Liver (tissue), 9 donors: ENCODE results near the gene SMYD3. TPM values are rescaled to one million over a fixed set of nuclear protein-coding genes. Genes with fewer than 3 reads are reported as not detected.

Experiments
- DNase-seq: peaks from one replicate; pipeline ENCODE4 v3.0.0-alpha.2; 2017; ENCODE audit warnings: low spot score
- H3K27ac ChIP-seq, 2 donors: one replicate each; pipeline ENCODE4 v1.7.0; 2013; ENCODE audit warnings: inconsistent platforms in 2 of 2, low read length in 2 of 2, control low read depth in 1 of 2, low read depth in 1 of 2, mild to moderate bottlenecking in 1 of 2
- H3K27me3 ChIP-seq, 4 donors: one replicate each; pipeline versions ENCODE4 v1.6.1 to v1.7.0; 2013; ENCODE audit warnings: low read length in 3 of 4, inconsistent platforms in 1 of 4, mild to moderate bottlenecking in 1 of 4, moderate library complexity in 1 of 4; ENCODE audit not compliant: control insufficient read depth in 4 of 4, insufficient read depth in 4 of 4
- H3K36me3 ChIP-seq, 4 donors: one replicate each; pipeline versions ENCODE4 v1.6.1 to v1.7.0; 2013; ENCODE audit warnings: low read length in 3 of 4, mild to moderate bottlenecking in 3 of 4, low read depth in 1 of 4, moderate library complexity in 1 of 4; ENCODE audit not compliant: control insufficient read depth in 4 of 4, insufficient read depth in 3 of 4
- H3K4me1 ChIP-seq, 4 donors: one replicate each; pipeline versions ENCODE4 v1.6.1 to v1.7.0; 2013; ENCODE audit warnings: low read length in 3 of 4, mild to moderate bottlenecking in 3 of 4, moderate library complexity in 1 of 4; ENCODE audit not compliant: control insufficient read depth in 4 of 4, insufficient read depth in 4 of 4
- H3K4me3 ChIP-seq, 3 donors: one replicate each; pipeline versions ENCODE4 v1.6.1 to v1.7.0; 2013; ENCODE audit warnings: low read length in 3 of 3, control low read depth in 1 of 3, low read depth in 1 of 3, mild to moderate bottlenecking in 1 of 3
- H3K9ac ChIP-seq, 2 donors: one replicate each; pipeline ENCODE4 v1.7.0; 2013; ENCODE audit warnings: low read length in 2 of 2, mild to moderate bottlenecking in 2 of 2, moderate library complexity in 2 of 2, control low read depth in 1 of 2, low read depth in 1 of 2
- H3K9me3 ChIP-seq, 4 donors: one replicate each; pipeline versions ENCODE4 v1.6.1 to v1.7.0; 2013; ENCODE audit warnings: low read length in 3 of 4; ENCODE audit not compliant: control insufficient read depth in 4 of 4
- EGR1 ChIP-seq, 2 donors: IDR thresholded peaks; 2 replicates each; pipeline ENCODE4 v1.6.1; 2016 to 2018; ENCODE audit warnings: antibody characterized with exemption in 2 of 2, low read depth in 2 of 2
- FOXA1 ChIP-seq: IDR thresholded peaks from 2 replicates; pipeline ENCODE4 v1.6.1; 2016; ENCODE audit warnings: antibody characterized with exemption
- FOXA2 ChIP-seq: IDR thresholded peaks from 2 replicates; pipeline ENCODE4 v1.6.1; 2016; ENCODE audit warnings: antibody characterized with exemption
- GABPA ChIP-seq, 2 donors: IDR thresholded peaks in 1 of 2; conservative IDR thresholded peaks in 1 of 2; 2 replicates each; pipeline ENCODE4 v1.6.1; 2016; ENCODE audit warnings: antibody characterized with exemption in 2 of 2, mild to moderate bottlenecking in 1 of 2, moderate library complexity in 1 of 2
- HNF4A ChIP-seq, 2 donors: conservative IDR thresholded peaks; 2 replicates each; pipeline ENCODE4 v1.6.1; 2016; ENCODE audit warnings: antibody characterized with exemption in 2 of 2, mild to moderate bottlenecking in 2 of 2
- HNF4G ChIP-seq: IDR thresholded peaks from 2 replicates; pipeline ENCODE4 v1.6.1; 2016; ENCODE audit warnings: antibody characterized with exemption
- JUND ChIP-seq, 2 donors: IDR thresholded peaks; 2 replicates each; pipeline ENCODE4 v1.6.1; 2016; ENCODE audit warnings: antibody characterized with exemption in 2 of 2
- NR2F2 ChIP-seq: IDR thresholded peaks from 2 replicates; pipeline ENCODE4 v1.6.1; 2016; ENCODE audit warnings: antibody characterized with exemption
- RAD21 ChIP-seq, 2 donors: IDR thresholded peaks; 2 replicates each; pipeline ENCODE4 v1.6.1; 2016; ENCODE audit warnings: antibody characterized with exemption in 2 of 2, mild to moderate bottlenecking in 2 of 2
- RXRA ChIP-seq, 2 donors: IDR thresholded peaks; 2 replicates each; pipeline ENCODE4 v1.6.1; 2017 to 2018; ENCODE audit warnings: antibody characterized with exemption in 2 of 2, mild to moderate bottlenecking in 1 of 2
- SP1 ChIP-seq: IDR thresholded peaks from 2 replicates; pipeline ENCODE4 v1.6.1; 2018; ENCODE audit warnings: antibody characterized with exemption, mild to moderate bottlenecking
- TAF1 ChIP-seq: conservative IDR thresholded peaks from 2 replicates; pipeline ENCODE4 v1.6.1; 2016; ENCODE audit warnings: antibody characterized with exemption, mild to moderate bottlenecking
- YY1 ChIP-seq: IDR thresholded peaks from 2 replicates; pipeline ENCODE4 v1.6.1; 2016; ENCODE audit warnings: antibody characterized with exemption, mild to moderate bottlenecking
- WGBS: extraction: QIAGEN DNeasy Blood & Tissue Kit; methylation state at CpG from one replicate; pipeline ENCODE4 v1.1.7; 2013; 5-methylcytosine and 5-hydroxymethylcytosine counted together
- polyA plus RNA-seq, 2 donors: library from polyadenylated mRNA; stranded (reverse) in 1 of 2; unstranded in 1 of 2; fragments of 200-250 nt in 1 of 2; fragments of >200 nt in 1 of 2; fragmentation: Nextera tagmentation in 1 of 2; extraction: Ambion mirVana in 1 of 2; gene quantifications; one replicate each; pipeline versions ENCODE4 v1.2.1 to v1.2.3, GENCODE V29; 2013 to 2015
- total RNA-seq, 2 donors: library from RNA; depleted of rRNA; stranded (reverse); fragments of >200 nt; gene quantifications; one replicate each; pipeline ENCODE4 v1.2.3, GENCODE V29; 2014
- TF ChIP-seq, protein P1 (sequence below): IDR thresholded peaks from 2 replicates; pipeline ENCODE4 v1.6.1; 2016; ENCODE audit warnings: antibody characterized with exemption
- TF ChIP-seq, protein P2 (sequence below): IDR thresholded peaks from 2 replicates; pipeline ENCODE4 v1.6.1; 2016; ENCODE audit warnings: antibody characterized with exemption, mild to moderate bottlenecking
- TF ChIP-seq, protein P3 (sequence below): IDR thresholded peaks from 2 replicates; pipeline ENCODE4 v1.6.1; 2016; ENCODE audit warnings: antibody characterized with exemption
- donor health status: healthy.
- donor health status: healthy.
- donor health status: healthy.
- donor health status: healthy.
- donor health status: healthy.

SMYD3 gene
- total and polyA plus RNA-seq, 4 donors, result 3.1 to 9.1 (median 8.0) TPM

DNA sequence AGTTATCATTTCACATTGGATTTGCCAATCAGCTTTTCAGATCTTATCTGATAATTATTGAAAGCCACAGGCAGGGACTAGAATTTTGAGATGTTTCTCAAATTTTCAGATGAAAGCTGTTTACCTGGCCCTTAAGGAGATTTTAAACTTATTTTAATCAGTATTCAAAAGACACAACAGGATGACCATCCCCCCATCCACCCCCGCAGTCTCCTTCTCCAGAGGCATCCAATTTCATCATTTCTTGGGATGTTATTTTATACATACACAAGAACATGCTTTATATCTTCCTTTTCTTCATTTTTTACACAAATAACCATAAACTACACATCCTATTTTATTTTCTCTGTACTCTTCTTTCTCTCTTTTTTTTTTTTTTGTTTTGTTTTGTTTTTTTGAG is 470.9 kb downstream of the SMYD3 start:
- Histone ChIP-seq H3K4me3 (no peak overlapping the region), H3K27ac (no peak overlapping the region)
- 96% methylated on average over 1 of the region's 1 CpG for WGBS

DNA sequence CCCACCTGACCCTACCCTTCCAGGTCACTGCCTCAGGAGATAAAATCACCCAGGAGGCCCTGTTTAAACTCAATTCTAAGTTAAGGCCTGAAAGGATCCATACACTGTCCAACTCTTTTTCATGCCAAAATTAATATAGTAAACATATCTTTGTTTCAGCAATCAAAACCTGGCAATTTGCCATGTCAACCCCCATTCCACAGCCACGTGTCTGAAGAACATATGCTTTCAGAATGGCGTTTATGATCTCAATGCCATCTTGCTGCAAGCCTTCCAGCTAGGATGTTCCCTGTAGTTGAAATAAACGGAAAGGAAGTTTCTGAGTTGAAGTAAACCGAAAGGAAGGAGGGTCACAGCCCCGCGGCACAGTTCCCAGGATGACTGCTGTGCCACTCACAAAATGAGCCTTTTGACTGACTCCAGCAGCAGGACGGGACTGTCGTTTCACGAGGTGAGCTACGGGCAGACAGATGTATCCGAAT is 472.0 kb downstream of the SMYD3 start:
- H3K36me3 ChIP-seq, result no peaks in the 10 kb centered on the region
- H3K4me3 ChIP-seq, result no peak overlapping the region
- TF ChIP-seq HNF4A (conservative IDR thresholded peaks at IDR 0.05), result no peak
- no peak for TF ChIP-seq HNF4G
- TF ChIP-seq NR2F2, result peak; percentile 35
- TF ChIP-seq, protein P1, sequence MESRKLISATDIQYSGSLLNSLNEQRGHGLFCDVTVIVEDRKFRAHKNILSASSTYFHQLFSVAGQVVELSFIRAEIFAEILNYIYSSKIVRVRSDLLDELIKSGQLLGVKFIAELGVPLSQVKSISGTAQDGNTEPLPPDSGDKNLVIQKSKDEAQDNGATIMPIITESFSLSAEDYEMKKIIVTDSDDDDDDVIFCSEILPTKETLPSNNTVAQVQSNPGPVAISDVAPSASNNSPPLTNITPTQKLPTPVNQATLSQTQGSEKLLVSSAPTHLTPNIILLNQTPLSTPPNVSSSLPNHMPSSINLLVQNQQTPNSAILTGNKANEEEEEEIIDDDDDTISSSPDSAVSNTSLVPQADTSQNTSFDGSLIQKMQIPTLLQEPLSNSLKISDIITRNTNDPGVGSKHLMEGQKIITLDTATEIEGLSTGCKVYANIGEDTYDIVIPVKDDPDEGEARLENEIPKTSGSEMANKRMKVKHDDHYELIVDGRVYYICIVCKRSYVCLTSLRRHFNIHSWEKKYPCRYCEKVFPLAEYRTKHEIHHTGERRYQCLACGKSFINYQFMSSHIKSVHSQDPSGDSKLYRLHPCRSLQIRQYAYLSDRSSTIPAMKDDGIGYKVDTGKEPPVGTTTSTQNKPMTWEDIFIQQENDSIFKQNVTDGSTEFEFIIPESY, result no peak
- no peak for TF ChIP-seq RXRA (IDR thresholded peaks at IDR 0.05)
- no peak for TF ChIP-seq EGR1 (IDR thresholded peaks at IDR 0.05; ENCODE audit: low read depth in 2 of 2)
- TF ChIP-seq, protein P2, sequence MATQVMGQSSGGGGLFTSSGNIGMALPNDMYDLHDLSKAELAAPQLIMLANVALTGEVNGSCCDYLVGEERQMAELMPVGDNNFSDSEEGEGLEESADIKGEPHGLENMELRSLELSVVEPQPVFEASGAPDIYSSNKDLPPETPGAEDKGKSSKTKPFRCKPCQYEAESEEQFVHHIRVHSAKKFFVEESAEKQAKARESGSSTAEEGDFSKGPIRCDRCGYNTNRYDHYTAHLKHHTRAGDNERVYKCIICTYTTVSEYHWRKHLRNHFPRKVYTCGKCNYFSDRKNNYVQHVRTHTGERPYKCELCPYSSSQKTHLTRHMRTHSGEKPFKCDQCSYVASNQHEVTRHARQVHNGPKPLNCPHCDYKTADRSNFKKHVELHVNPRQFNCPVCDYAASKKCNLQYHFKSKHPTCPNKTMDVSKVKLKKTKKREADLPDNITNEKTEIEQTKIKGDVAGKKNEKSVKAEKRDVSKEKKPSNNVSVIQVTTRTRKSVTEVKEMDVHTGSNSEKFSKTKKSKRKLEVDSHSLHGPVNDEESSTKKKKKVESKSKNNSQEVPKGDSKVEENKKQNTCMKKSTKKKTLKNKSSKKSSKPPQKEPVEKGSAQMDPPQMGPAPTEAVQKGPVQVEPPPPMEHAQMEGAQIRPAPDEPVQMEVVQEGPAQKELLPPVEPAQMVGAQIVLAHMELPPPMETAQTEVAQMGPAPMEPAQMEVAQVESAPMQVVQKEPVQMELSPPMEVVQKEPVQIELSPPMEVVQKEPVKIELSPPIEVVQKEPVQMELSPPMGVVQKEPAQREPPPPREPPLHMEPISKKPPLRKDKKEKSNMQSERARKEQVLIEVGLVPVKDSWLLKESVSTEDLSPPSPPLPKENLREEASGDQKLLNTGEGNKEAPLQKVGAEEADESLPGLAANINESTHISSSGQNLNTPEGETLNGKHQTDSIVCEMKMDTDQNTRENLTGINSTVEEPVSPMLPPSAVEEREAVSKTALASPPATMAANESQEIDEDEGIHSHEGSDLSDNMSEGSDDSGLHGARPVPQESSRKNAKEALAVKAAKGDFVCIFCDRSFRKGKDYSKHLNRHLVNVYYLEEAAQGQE, result no peak
- no peak for TF ChIP-seq JUND (IDR thresholded peaks at IDR 0.05)
- TF ChIP-seq GABPA (IDR thresholded peaks at IDR 0.05 in 1 of 2, conservative IDR thresholded peaks at IDR 0.05 in 1 of 2), result no peak
- H3K9me3 ChIP-seq, result no peaks in the 10 kb centered on the region
- no peak overlapping the region for H3K9ac ChIP-seq
- H3K27me3 ChIP-seq, result no peaks in the 10 kb centered on the region
- no peak overlapping the region for H3K27ac ChIP-seq
- DNase-seq, result no peak
- 78% methylated on average over 11 of the region's 11 CpGs for WGBS
- no peaks in the 10 kb centered on the region for H3K4me1 ChIP-seq

More for the DNA sequence above, 470.9 kb downstream of the SMYD3 start:
- no peak for DNase-seq
- no peaks in the 10 kb centered on the region for H3K9me3 ChIP-seq
- H3K9ac ChIP-seq, result no peak overlapping the region
- no peaks in the 10 kb centered on the region for H3K36me3 ChIP-seq
- TF ChIP-seq, protein P3, sequence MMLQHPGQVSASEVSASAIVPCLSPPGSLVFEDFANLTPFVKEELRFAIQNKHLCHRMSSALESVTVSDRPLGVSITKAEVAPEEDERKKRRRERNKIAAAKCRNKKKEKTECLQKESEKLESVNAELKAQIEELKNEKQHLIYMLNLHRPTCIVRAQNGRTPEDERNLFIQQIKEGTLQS, result no peak
- TF ChIP-seq GABPA (IDR thresholded peaks at IDR 0.05 in 1 of 2, conservative IDR thresholded peaks at IDR 0.05 in 1 of 2) (no peak), FOXA2 (no peak), FOXA1 (no peak), RAD21 (IDR thresholded peaks at IDR 0.05) (no peak), TAF1 (no peak)
- H3K27me3 ChIP-seq, result no peaks in the 10 kb centered on the region
- no peaks in the 10 kb centered on the region for H3K4me1 ChIP-seq

DNA sequence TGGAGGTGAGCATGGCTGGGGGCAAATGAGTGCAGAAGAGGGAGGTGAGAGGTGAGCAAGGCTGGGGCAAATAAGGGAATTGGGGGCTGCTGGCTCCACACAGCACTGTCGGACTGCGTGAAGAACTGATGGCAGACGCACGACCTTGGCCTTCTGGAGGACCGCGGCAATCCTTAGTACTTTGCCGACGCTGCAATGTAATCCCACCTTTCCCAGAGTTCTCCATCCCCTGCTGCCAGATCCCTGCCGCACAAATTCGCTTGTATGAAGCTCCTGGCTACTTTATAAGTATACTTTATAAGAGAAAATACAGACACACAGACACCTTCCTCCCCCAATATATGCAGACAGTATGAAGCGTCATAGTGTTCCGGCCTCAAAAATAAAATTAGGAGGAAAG is 472.4 kb downstream of the SMYD3 start:
- 91% methylated on average over 12 of the region's 12 CpGs for WGBS
- TF ChIP-seq GABPA (IDR thresholded peaks at IDR 0.05 in 1 of 2, conservative IDR thresholded peaks at IDR 0.05 in 1 of 2) (no peak), YY1 (no peak), FOXA1 (no peak), JUND (IDR thresholded peaks at IDR 0.05) (no peak), FOXA2 (no peak), SP1 (no peak)
- TF ChIP-seq, protein P3, result no peak
- H3K4me3 ChIP-seq, result no peak overlapping the region
- H3K9me3 ChIP-seq, result no peaks in the 10 kb centered on the region
- no peak overlapping the region for H3K27ac ChIP-seq
- H3K27me3 ChIP-seq, result no peaks in the 10 kb centered on the region
- no peak overlapping the region for H3K9ac ChIP-seq
- H3K4me1 ChIP-seq, result no peaks in the 10 kb centered on the region
- no peak for DNase-seq
- H3K36me3 ChIP-seq, result no peaks in the 10 kb centered on the region
